Stimulated activated CD4-positive, alpha-beta T cell treated with anti-CD3 and anti-CD28 coated beads, TNF-alpha, amount 100 ng/mL, for 24 hours (primary cell): ENCODE measurements around the gene COX18.

Experiments used
- DNase-seq, 3 experiments: peaks; one replicate each; pipeline ENCODE4 v3.0.0-alpha.2; 2020; ENCODE audit warnings: low read depth in 3 of 3

The COX18 gene

GRCh38 chr4:73069338-73070073, at the start of gene COX18:
TSS of gene COX18 (minus strand) at chr4:73069716. CDS start at chr4:73069649, 67 bp downstream.
- DNase-seq, result peak; percentile 92 to 94 (median 92)

- no peak for DNase-seq
Observed at GRCh38 chr4:73109493-73109892, 40.0 kb upstream of the COX18 start.

GRCh38 chr4:73104695-73105094, 35.2 kb upstream of the COX18 start:
- no peak for DNase-seq

GRCh38 chr4:73103799-73104503, 34.4 kb upstream of the COX18 start:
- DNase-seq, result no peak

- DNase-seq, result no peak
Observed at GRCh38 chr4:73099143-73099542, 29.6 kb upstream of the COX18 start.

GRCh38 chr4:73098713-73099112, 29.2 kb upstream of the COX18 start:
- no peak for DNase-seq

- DNase-seq, result no peak
Observed at GRCh38 chr4:73098016-73098415, 28.5 kb upstream of the COX18 start.

GRCh38 chr4:73092868-73093267, 23.4 kb upstream of the COX18 start:
- no peak for DNase-seq

GRCh38 chr4:73090738-73091137, 21.2 kb upstream of the COX18 start:
- no peak for DNase-seq

GRCh38 chr4:73087871-73088270, 18.4 kb upstream of the COX18 start:
- no peak for DNase-seq

GRCh38 chr4:73086095-73086868, 16.8 kb upstream of the COX18 start:
- no peak for DNase-seq

GRCh38 chr4:73080789-73081188, 11.3 kb upstream of the COX18 start:
- DNase-seq, result no peak

- no peak for DNase-seq
Observed at GRCh38 chr4:73075832-73076231, 6.3 kb upstream of the COX18 start.

- no peak for DNase-seq
Observed at GRCh38 chr4:73070074-73070390, 516 bp upstream of the COX18 start.

- DNase-seq, result no peak
Observed at GRCh38 chr4:73068491-73069337, 802 bp downstream of the COX18 start.

GRCh38 chr4:73067971-73068394, 1.5 kb downstream of the COX18 start:
- peak in 1 of 3 experiments; percentile 27 for DNase-seq

- DNase-seq, result no peak
Observed at GRCh38 chr4:73066928-73067327, 2.6 kb downstream of the COX18 start.

- no peak for DNase-seq
Observed at GRCh38 chr4:73066445-73066844, 3.1 kb downstream of the COX18 start.

- no peak for DNase-seq
Observed at GRCh38 chr4:73064536-73064935, 5.0 kb downstream of the COX18 start.

GRCh38 chr4:73055241-73055897, 14.1 kb downstream of the COX18 start:
- no peak for DNase-seq

- DNase-seq, result no peak
Observed at GRCh38 chr4:73053974-73054480, 15.5 kb downstream of the COX18 start.
